ENCODE measurements around the gene MT1A.
"Not testable (repeated sequence)": the region's sequence is repeated elsewhere in the genome, so short reads cannot be mapped to it uniquely, and the experiment has no call there.

MT1A gene

DNA sequence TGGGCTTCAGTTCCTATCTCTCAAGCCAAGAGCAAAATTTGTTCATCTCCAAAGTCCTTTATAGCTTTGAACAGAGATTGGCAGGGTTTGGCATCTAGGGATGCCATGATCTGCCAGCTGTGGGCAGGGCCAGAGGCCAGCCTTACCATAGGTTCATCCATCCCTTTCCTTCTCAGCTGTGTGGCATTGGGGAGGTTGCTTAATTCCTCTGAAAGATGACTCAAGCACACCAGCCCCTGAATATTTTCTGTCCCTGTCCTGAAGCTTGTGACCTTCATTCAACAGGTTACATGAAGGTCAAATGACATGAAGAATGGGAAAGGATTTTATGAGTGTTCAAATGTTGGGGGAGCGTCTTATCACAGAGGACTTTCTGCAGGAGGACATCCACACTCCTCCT, 26.0 kb downstream of the MT1A start:
- H3K4me3 ChIP-seq (ENCODE audit: control insufficient read depth, low read depth, low read length): no peak overlapping the region
- no peak for DNase-seq (ENCODE audit: low read depth)
- TF ChIP-seq, protein P1, sequence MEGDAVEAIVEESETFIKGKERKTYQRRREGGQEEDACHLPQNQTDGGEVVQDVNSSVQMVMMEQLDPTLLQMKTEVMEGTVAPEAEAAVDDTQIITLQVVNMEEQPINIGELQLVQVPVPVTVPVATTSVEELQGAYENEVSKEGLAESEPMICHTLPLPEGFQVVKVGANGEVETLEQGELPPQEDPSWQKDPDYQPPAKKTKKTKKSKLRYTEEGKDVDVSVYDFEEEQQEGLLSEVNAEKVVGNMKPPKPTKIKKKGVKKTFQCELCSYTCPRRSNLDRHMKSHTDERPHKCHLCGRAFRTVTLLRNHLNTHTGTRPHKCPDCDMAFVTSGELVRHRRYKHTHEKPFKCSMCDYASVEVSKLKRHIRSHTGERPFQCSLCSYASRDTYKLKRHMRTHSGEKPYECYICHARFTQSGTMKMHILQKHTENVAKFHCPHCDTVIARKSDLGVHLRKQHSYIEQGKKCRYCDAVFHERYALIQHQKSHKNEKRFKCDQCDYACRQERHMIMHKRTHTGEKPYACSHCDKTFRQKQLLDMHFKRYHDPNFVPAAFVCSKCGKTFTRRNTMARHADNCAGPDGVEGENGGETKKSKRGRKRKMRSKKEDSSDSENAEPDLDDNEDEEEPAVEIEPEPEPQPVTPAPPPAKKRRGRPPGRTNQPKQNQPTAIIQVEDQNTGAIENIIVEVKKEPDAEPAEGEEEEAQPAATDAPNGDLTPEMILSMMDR (IDR thresholded peaks at IDR 0.05; ENCODE audit: control insufficient read depth, insufficient read depth, low read depth, low read length, missing control alignments): no peak

DNA sequence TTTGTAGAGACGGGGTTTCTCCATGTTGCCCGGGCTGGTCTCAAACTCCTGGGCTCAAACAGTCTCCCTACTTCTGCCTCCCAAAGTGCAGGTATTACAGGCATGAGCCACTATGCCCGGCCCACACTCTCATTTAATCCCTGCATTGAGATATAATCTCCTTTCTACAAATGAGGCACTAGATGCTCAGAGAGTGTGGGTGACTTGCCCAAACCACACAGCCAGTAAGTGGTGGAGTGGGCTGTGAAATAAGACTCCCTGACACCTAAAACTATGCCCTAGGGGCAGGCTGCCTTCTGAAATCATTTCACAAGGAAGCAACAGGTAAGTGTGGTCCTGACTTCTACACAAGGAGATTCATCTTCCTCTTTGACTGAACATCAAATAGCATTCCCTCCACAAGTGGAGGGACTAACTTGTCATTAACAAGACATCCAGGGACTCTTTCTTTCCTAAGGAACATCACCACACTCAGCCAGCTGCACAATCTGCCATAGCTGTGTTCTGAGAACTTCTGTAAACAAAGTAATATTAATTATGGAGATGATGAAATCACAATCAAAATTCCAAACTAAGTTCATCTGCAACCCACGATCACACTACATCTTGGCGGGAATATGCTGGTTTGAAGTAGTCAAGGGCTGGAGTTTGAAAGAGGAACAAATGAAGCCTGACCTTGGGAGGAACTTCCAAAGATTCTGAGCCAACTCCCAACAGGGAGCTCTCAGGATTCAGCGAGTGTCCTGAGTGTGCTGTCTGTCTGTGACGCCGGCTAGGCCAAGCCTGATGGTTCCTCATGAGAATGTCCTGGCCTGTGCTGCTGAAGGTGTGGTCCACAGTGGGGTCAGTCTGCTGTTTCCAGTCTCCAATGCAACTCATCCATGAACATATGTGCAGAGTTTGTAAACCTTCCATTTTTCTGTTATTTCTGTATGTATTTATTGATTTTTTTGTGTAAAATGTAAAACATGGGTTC, 27.1 kb downstream of the MT1A start:
- DNase-seq (ENCODE audit: low read depth): not testable (repeated sequence)

DNA sequence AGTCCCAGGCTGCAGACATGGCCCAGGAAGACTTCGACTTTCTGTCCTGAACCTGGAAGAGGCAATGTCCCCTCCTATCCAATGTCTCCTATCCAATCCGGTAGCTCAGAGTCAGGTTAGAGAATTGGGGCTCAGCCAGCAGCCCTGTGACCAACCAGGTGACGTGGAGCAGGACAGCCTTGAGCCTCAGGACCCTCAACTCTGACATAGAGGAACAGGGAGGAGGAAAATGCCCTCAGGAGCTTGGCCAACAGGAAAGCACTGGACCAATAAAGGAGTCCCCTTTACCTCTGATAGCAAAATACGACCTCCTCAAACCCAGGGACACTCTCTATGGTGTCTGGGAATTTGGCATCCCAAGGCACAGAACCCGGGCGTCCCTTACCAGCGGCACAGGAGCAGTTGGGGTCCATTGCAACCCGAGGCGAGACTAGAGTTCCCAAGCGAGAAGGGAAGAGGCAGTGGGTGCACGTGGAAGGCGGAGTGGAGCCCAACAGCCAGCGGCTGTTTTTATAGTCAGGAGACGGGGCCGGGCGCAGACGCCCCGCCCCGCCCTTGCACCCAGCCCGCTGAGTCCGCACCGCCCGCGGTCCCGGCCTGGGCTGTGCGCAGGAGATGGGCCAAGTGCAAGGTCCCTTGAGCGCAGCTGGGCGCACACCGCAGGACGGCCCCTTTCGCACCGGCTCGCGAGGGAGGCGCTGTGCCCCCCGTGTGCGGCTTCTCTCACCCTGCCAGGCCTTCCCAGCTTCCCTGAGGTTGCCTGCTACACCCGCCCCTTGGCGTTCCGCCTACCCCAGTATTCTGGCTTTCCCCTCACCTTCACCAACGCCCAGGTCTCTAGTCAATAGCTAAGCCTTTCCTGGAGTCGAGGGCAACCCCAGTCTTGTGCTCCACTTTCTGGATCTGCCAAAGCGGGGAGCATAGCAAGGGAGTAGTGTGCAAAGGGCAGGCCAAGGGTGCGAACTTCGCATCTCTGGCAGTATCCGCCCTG, 29.4 kb downstream of the MT1A start, which contains the start of gene MT1G:
Gene MT1G (minus strand): TSS at position 485 of the 991 bp plus-strand sequence. CDS start 72 bp downstream, at position 413.
- no peak within 1 kb of the TSS for H3K4me3 ChIP-seq (ENCODE audit: control insufficient read depth, low read depth, low read length)
- TF ChIP-seq, protein P1 (IDR thresholded peaks at IDR 0.05; ENCODE audit: control insufficient read depth, insufficient read depth, low read depth, low read length, missing control alignments): no peak
- DNase-seq (ENCODE audit: low read depth): no peak

More for the DNA sequence above, 27.1 kb downstream of the MT1A start:
- not testable (repeated sequence) for H3K4me3 ChIP-seq (ENCODE audit: control insufficient read depth, low read depth, low read length)

DNA sequence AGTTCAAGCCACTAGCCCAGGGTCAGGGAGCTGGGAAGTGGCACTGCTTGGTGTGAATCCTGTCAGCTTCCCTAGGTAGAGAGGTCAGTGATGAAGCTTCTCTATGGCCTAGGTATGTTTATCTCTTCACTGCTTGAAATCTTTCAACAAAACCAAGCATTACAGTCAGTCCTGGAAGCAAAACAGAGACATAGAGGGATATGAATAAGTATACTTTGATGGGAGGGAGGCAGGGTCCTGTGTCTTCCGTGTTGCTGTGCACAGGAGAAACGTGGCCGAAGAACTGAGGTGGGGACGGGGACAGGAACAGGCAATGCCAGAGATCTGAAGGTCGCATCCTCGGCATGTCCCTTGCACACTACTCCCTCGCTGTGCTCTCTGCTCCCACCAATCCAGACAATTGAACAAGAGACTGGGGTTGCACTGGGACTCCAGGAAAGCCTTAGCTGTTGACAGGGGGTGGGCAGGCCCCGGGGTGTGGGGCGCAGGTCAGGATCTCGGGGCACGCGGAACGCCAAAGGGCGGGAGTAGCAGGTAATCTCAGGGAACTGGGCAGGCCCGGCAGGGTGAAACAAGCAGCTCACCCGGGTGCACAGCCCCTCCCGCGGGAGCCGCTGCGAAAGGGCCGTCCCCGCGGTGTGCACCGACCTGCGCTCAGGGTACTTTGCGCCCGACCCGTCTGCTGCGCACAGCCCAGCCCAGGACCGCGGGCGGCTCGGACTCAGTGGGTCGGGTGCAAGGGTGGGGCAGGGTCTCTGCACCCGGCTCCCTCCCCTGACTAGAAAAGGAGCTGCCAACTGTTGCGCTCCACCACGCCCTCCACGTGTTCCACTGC, 30.8 kb downstream of the MT1A start, which contains the start of gene MT1H:
Gene MT1H (plus strand): TSS at position 810 of the 835 bp plus-strand sequence. CDS start 71 bp downstream, outside the sequence.
- DNase-seq (ENCODE audit: low read depth): no peak
- H3K4me3 ChIP-seq (ENCODE audit: control insufficient read depth, low read depth, low read length): no peak within 1 kb of the TSS

DNA sequence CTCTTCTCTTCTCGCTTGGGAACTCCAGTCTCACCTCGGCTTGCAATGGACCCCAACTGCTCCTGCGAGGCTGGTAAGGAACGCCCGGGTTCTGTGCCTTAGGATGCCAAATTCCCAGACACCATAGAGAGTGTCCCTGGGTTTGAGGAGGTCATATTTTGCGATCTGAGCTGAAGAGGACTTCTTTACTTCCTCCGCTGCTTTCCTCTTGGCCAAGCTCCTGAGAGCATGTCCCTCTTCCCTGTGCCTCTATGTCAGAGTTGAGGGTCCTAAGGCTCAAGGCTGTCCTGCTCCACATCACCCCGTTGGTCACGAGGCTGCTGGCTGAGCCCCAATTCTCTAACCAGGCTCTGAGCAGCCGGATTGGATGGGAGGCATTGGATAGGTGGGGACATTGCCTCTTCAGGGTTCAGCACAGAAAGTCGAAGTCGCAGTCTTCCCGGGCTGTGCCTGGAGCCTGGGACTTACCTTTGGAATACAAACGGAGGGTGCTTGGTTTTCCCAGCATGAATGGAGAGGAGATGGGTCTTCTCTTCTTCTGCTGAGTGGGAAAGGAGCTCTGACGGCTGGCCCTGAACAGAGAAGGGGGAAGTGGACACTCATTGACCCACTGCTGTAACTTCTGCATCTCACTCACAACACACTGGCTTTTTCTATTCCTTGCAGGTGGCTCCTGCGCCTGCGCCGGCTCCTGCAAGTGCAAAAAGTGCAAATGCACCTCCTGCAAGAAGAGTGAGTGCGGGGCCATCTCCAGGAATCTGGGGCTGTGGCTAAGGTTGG, 31.6 kb downstream of the MT1A start:
- TF ChIP-seq, protein P1 (IDR thresholded peaks at IDR 0.05; ENCODE audit: control insufficient read depth, insufficient read depth, low read depth, low read length, missing control alignments): no peak
- no peak overlapping the region for H3K4me3 ChIP-seq (ENCODE audit: control insufficient read depth, low read depth, low read length)
- DNase-seq (ENCODE audit: low read depth): no peak

More for the DNA sequence above, 30.8 kb downstream of the MT1A start, which contains the start of gene MT1H:
- TF ChIP-seq, protein P1 (IDR thresholded peaks at IDR 0.05; ENCODE audit: control insufficient read depth, insufficient read depth, low read depth, low read length, missing control alignments): no peak

DNA sequence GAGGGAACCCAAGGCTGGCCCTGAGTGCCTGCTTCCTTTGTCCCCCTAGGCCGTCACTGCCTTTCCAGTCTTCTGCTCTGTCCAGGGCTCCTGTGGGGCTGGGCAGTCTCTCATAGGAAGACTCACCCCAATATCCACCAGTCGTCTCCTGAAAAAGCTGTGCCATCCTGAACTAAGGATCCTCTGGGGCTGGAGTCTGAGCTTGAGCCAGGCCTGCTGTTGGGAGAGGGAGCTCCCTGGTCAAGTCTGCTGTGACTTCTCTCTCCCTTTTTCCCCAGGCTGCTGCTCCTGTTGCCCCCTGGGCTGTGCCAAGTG, 32.1 kb downstream of the MT1A start:
- H3K4me3 ChIP-seq (ENCODE audit: control insufficient read depth, low read depth, low read length): no peak overlapping the region
- DNase-seq (ENCODE audit: low read depth): no peak
- TF ChIP-seq, protein P1 (IDR thresholded peaks at IDR 0.05; ENCODE audit: control insufficient read depth, insufficient read depth, low read depth, low read length, missing control alignments): no peak

DNA sequence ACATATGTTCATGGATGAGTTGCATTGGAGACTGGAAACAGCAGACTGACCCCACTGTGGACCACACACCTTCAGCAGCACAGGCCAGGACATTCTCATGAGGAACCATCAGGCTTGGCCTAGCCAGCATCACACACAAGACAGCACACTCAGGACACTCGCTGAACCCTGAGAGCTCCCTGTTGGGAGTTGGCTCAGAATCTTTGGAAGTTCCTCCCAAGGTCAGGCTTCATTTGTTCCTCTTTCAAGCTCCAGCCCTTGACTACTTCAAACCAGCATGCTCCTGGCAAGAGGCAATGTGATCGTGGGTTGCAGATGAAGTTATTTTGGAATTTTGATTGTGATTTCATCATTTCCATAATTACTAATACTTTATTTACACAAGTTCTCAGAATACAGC, 33.2 kb downstream of the MT1A start:
- DNase-seq (ENCODE audit: low read depth): not testable (repeated sequence)

DNA sequence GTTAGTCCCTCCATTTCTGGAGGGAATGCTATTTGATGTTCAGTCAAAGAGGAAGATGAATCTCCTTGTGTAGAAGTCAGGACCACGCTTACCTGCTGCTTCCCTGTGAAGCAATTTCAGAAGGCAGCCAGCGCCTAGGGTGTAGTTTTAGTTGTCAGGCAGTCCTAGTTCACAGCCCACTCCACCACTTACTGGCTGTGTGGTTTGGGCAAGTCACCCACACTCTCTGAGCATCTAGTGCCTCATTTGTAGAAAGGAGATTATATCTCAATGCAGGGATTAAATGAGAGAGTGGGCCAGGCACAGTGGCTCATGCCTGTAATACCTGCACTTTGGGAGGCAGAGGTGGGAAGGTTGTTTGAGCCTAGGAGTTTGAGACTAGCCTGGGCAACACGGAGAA, 33.7 kb downstream of the MT1A start:
- not testable (repeated sequence) for H3K4me3 ChIP-seq (ENCODE audit: control insufficient read depth, low read depth, low read length); DNase-seq (ENCODE audit: low read depth)

More for the DNA sequence above, 33.2 kb downstream of the MT1A start:
- not testable (repeated sequence) for H3K4me3 ChIP-seq (ENCODE audit: control insufficient read depth, low read depth, low read length)

All from AG09309 (cell line).